ENCODE measurements around the gene FRMD5. TPM values are rescaled to one million over a fixed set of nuclear protein-coding genes. Genes with fewer than 3 reads are reported as not detected.

FRMD5 gene
- total RNA-seq, 4 donors from 2014 or later = 2.9 to 5.4 (median 3.8) TPM

DNA sequence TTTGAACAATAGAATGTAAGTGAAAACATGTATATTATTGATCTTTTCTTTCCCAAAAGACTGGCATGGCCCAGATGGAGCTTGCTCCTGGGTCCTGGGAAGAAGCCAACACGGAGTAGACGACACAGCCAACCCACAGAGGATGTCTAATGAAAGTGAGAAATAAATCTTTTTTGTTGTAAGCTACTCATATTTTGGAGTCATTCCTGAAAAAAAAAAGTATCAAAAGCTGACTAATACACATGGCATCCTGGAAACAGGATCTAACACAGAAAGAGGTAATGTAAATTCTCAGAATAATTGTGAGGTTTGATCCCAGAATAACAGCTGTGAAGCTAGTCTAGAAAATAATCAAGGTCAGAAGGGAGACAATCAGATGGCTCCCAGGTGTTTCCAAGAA is 12.6 kb upstream of the FRMD5 start:
- WGBS, 2 donors = 50 to 56% methylated on average over 2 of the region's 2 CpGs
- no peak for TF ChIP-seq POLR2A (IDR thresholded peaks at IDR 0.05)
- TF ChIP-seq, protein P1, sequence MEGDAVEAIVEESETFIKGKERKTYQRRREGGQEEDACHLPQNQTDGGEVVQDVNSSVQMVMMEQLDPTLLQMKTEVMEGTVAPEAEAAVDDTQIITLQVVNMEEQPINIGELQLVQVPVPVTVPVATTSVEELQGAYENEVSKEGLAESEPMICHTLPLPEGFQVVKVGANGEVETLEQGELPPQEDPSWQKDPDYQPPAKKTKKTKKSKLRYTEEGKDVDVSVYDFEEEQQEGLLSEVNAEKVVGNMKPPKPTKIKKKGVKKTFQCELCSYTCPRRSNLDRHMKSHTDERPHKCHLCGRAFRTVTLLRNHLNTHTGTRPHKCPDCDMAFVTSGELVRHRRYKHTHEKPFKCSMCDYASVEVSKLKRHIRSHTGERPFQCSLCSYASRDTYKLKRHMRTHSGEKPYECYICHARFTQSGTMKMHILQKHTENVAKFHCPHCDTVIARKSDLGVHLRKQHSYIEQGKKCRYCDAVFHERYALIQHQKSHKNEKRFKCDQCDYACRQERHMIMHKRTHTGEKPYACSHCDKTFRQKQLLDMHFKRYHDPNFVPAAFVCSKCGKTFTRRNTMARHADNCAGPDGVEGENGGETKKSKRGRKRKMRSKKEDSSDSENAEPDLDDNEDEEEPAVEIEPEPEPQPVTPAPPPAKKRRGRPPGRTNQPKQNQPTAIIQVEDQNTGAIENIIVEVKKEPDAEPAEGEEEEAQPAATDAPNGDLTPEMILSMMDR (IDR thresholded peaks at IDR 0.05) = no peak
- TF ChIP-seq EP300 (IDR thresholded peaks at IDR 0.05) = no peak

DNA sequence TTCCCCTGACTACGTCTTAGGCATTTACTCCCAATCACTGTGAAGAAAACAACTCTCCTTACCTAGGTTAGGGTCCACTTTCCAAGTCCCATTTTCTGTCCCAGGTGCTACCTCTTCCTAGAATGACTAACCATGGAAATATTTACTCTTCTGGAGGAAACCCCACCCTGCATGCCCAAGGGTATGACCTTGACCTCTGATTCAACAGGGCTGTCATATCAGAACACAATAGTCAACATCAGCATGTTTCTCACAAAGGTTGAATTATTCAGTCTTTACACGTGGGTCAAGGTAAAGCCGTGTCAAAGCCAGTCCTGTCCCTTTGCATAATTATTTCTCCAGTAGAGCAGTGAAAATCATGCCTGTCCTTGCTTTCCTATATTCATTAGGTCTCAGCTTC is 4.3 kb upstream of the FRMD5 start:
- H3K27ac ChIP-seq = no peak overlapping the region
- TF ChIP-seq POLR2A (IDR thresholded peaks at IDR 0.05) (no peak), EP300 (IDR thresholded peaks at IDR 0.05) (no peak)
- TF ChIP-seq, protein P1 (IDR thresholded peaks at IDR 0.05) = no peak
- H3K9me3 ChIP-seq = no peaks in the 10 kb centered on the region
- peaks cover 0 to 14% (median 3%) of the 10 kb centered on the region in 4 donors for H3K4me1 ChIP-seq
- no peaks in the 10 kb centered on the region for H3K36me3 ChIP-seq
- H3K4me3 ChIP-seq = no peak overlapping the region
- 62 to 68% methylated on average over 3 of the region's 3 CpGs for WGBS, 2 donors
- DNase-seq (ENCODE audit: low spot score in 2 of 2) = no peak
- peaks cover 0 to 23% of the 10 kb centered on the region in 2 donors for H3K27me3 ChIP-seq

More for the DNA sequence above, 12.6 kb upstream of the FRMD5 start:
- H3K27ac ChIP-seq = no peak overlapping the region
- no peaks in the 10 kb centered on the region for H3K4me1 ChIP-seq
- H3K4me3 ChIP-seq = no peak overlapping the region
- no peak for DNase-seq (ENCODE audit: low spot score in 2 of 2)
- peaks cover 0 to 4% of the 10 kb centered on the region in 2 donors for H3K27me3 ChIP-seq
- no peaks in the 10 kb centered on the region for H3K9me3 ChIP-seq
- H3K36me3 ChIP-seq = no peaks in the 10 kb centered on the region

DNA sequence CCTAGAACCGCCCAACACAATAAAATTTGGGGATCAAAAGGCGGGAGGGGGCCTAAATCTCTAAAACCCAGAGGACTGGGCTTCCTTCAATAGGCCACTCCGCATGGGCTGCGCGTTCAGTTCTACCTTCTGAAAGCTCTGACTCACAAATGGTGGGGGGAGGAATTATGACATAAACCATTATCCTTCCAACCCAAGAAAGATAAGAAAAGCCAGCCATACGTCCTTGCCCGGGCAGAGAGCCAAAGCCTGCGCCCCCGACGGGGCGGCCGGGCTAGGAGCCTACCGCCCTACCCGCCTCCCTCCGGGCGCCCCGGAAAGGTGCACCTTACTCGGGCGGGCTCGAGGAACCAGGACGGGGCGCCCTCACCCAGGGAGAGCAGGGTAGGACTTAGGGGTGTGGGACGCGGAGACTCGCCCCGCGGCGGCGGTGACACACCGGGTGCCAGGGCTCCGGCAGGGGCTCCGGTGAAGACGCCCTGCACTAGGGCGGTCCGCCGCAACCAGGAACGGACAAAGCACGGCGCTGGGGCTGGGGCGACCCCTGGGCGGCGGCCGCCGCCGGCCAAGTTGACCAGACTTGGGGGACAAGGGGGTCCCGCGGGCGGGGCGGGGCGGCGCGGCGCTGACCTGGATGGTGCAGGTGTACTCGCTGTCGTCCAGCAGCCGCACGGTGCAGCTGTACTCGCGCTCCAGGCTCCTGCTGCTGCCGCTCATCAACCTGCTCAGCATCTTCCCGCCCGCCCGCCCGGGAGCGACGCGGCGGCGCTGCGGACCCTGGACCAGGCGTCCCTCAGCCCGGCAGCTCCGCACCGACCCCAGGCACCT is 534 bp downstream of the FRMD5 start:
- peaks cover 0 to 47% of the 10 kb centered on the region in 2 donors for H3K27me3 ChIP-seq
- DNase-seq (ENCODE audit: low spot score in 2 of 2) = no peak
- H3K9me3 ChIP-seq = no peaks in the 10 kb centered on the region
- peak overlapping the region; percentile 3 to 84 (median 71) for H3K27ac ChIP-seq
- 1 to 2% methylated on average over 45 to 54 of the region's 74 CpGs for WGBS, 2 donors
- no peaks in the 10 kb centered on the region for H3K36me3 ChIP-seq
- peak overlapping the region; percentile 50 to 67 (median 61) for H3K4me3 ChIP-seq
- no peak for TF ChIP-seq EP300 (IDR thresholded peaks at IDR 0.05)
- TF ChIP-seq, protein P1 (IDR thresholded peaks at IDR 0.05) = no peak
- peaks cover 0 to 36% (median 11%) of the 10 kb centered on the region in 4 donors for H3K4me1 ChIP-seq

DNA sequence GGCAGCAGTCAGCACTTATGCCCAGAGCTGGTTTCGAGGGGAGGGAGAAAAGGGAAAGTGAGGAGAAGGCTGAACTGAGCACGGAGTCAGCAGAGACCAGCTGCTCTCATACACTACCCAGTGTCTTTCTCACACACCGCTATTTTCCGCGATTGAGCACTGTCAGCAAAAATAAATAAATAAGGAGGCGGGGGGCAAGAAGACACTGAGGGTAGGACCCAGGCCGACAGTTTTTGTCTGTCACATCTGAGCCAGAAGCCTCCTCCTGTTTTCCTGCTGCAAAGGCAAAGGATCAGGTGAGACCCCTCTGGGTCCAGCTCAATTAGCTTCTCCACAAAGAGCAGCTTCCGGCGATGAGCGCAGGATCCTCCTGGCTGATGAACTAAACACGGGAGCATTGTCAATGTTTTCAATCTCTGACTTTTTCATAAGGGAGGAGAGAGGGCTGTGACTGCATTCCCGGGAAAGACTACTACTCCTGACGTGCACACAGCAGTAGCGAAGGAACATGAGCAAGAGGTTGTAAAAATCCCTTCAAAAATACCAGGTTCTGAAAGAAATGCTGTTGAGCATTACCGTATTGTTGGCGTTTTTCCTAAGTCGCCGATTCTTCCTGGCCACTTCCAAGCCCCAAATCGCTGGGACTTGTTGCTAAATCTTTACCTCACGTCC is 1.3 kb downstream of the FRMD5 start:
- peak overlapping the region; percentile 50 to 67 (median 61) for H3K4me3 ChIP-seq
- H3K27ac ChIP-seq = peak overlapping the region; percentile 3 to 84 (median 71)
- peaks cover 0 to 47% of the 10 kb centered on the region in 2 donors for H3K27me3 ChIP-seq
- H3K4me1 ChIP-seq = peaks cover 0 to 36% (median 11%) of the 10 kb centered on the region in 4 donors
- H3K9me3 ChIP-seq = no peaks in the 10 kb centered on the region
- no peak for DNase-seq (ENCODE audit: low spot score in 2 of 2)
- H3K36me3 ChIP-seq = no peaks in the 10 kb centered on the region
- TF ChIP-seq EP300 (IDR thresholded peaks at IDR 0.05) (no peak), POLR2A (IDR thresholded peaks at IDR 0.05) (no peak)
- TF ChIP-seq, protein P1 (IDR thresholded peaks at IDR 0.05) = no peak
- 4 to 7% methylated on average over 20 of the region's 20 CpGs for WGBS, 2 donors

DNA sequence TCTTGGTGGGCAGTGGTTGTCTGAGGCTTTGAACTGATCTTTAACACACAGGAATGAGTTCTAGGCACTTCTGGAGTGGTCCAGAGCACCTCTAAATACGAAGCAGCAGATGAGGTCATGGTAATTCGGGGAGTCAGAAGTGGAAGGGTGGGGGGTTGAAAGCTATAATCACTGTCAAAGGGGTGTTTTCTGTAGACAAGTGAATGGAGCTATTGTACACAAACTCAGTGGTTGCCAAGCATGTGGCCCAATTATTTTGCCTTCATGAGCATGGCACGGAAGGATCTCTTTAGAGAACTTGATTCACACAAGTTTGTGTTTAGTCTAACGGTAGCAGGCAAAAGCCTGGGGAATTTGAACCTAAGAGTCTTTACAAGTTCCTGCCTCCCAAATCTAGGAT is 6.3 kb downstream of the FRMD5 start:
- peak overlapping the region; percentile 57 to 86 (median 68) for H3K27ac ChIP-seq
- peaks cover 0 to 19% of the 10 kb centered on the region in 2 donors for H3K27me3 ChIP-seq
- H3K9me3 ChIP-seq = no peaks in the 10 kb centered on the region
- H3K4me3 ChIP-seq = no peak overlapping the region
- WGBS, 2 donors = 46 to 53% methylated on average over 4 of the region's 4 CpGs
- TF ChIP-seq POLR2A (IDR thresholded peaks at IDR 0.05) (no peak), EP300 (IDR thresholded peaks at IDR 0.05) (peak; percentile 16 to 61)
- no peak for DNase-seq (ENCODE audit: low spot score in 2 of 2)
- H3K36me3 ChIP-seq = no peaks in the 10 kb centered on the region
- peaks cover 0 to 17% (median 4%) of the 10 kb centered on the region in 4 donors for H3K4me1 ChIP-seq
